ENCODE data around the gene NAT16. TPM values are rescaled to one million over a fixed set of nuclear protein-coding genes. Genes with fewer than 3 reads are reported as not detected.
A peak's percentile ranks its signal among the peaks of the same experiment; 100 is the strongest.

Gene NAT16
- total and polyA plus RNA-seq, 9 of the 15 experiments (the other 6 are each of a cell fraction or from before 2014, with no cell fraction given), result 0.04 TPM; not detected in 8

GRCh38 chr7:101162551-101163278 lies 17.4 kb downstream of the NAT16 start (continued):
- TF ChIP-seq ZNF655 (CRISPR knock-in tag; IDR thresholded peaks at IDR 0.05) (no peak), ZFP1 (CRISPR knock-in tag; IDR thresholded peaks at IDR 0.05) (no peak), SRSF3 (IDR thresholded peaks at IDR 0.05; ENCODE audit: insufficient read depth, low read length) (no peak), ZKSCAN1 (IDR thresholded peaks at IDR 0.05; ENCODE audit: low read depth, low read length) (no peak), ZNF507 (tag; conservative IDR thresholded peaks at IDR 0.05) (no peak), HLTF (IDR thresholded peaks at IDR 0.05) (no peak), TRIM25 (IDR thresholded peaks at IDR 0.05; ENCODE audit: borderline replicate concordance) (no peak), ZNF644 (tag; IDR thresholded peaks at IDR 0.05; ENCODE audit: low read depth) (no peak), FOXK2 (conservative IDR thresholded peaks at IDR 0.05 in 1 of 2, IDR thresholded peaks at IDR 0.05 in 1 of 2; ENCODE audit: low read depth in 2 of 2) (no peak), JUNB (CRISPR knock-in tag; conservative IDR thresholded peaks at IDR 0.05) (no peak), MYC (IDR thresholded peaks at IDR 0.05; ENCODE audit: low read depth, low read length) (peak; percentile 71), MYC (CRISPR knock-in tag; IDR thresholded peaks at IDR 0.05; ENCODE audit: borderline replicate concordance, low read depth) (no peak), FIP1L1 (IDR thresholded peaks at IDR 0.05; ENCODE audit: low read depth, low read length, poor library complexity, severe bottlenecking) (peak; percentile 22), POLR2G (IDR thresholded peaks at IDR 0.05; ENCODE audit: low read depth, low read length) (peak; percentile 72), ZBTB5 (IDR thresholded peaks at IDR 0.05) (no peak), RCOR1 (IDR thresholded peaks at IDR 0.05; ENCODE audit: borderline replicate concordance in 1 of 2, low read depth in 2 of 2, low read length in 2 of 2) (no peak), FOXP1 (CRISPR knock-in tag; IDR thresholded peaks at IDR 0.05) (0 out of 2 replicates have a peak, but pooled peaks have one; percentile 44), FOXA3 (CRISPR knock-in tag; conservative IDR thresholded peaks at IDR 0.05 in 1 of 2, IDR thresholded peaks at IDR 0.05 in 1 of 2) (no peak), ZNF217 (CRISPR knock-in tag; IDR thresholded peaks at IDR 0.05) (no peak), TRIM24 (IDR thresholded peaks at IDR 0.05) (no peak), CCAR2 (IDR thresholded peaks at IDR 0.05; ENCODE audit: low read depth, low read length) (no peak), ZNF184 (CRISPR knock-in tag; IDR thresholded peaks at IDR 0.05) (no peak), MECOM (CRISPR knock-in tag; IDR thresholded peaks at IDR 0.05) (no peak), RB1 (IDR thresholded peaks at IDR 0.05; ENCODE audit: low read depth) (peak; percentile 67; the same call in 1 of the 2 replicates), SMAD1 (IDR thresholded peaks at IDR 0.05; ENCODE audit: low read depth, low read length, partially characterized antibody) (no peak), HNRNPL (IDR thresholded peaks at IDR 0.05; ENCODE audit: low read depth, low read length) (no peak)
